Measurements from ENCODE around the gene CRIP2.
A peak's percentile ranks its signal among the peaks of the same experiment; 100 is the strongest.

The CRIP2 gene

DNA sequence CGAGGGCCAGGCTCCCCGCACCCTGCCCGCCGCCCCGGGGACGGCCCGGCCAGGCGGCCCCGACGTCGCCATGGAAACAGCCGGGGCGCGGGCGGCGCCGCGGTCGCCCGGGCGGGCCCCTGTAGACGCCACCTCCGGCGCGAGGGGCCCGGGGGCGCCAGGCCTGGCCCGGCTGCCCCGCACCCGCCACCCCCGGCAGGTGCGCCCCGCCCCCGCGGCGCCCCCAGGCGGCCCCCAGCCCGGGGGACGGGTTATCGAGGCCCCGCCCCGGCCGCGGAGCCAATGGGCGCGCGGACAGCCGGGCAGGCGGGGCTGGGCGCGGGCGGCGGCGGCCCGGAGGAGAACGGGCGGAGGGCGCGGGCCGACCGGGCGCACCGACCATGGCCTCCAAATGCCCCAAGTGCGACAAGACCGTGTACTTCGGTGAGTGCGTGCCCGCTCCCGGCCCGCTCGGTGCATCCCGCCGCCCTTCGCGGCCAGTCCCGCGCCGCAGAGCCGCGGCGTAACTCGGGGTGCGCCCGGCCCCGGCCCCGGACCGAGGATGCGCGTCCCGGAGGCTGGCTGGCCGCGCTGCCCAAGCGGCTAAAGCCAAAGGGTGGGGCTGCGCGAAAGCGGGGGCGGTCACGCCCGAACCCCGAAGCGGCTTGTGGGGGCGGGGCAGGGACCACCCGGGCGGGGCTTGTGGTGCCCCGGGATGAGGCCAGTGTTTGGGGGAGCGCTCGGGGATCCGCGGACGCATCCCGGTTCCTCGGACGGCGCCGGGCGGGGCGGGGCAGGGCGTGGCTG lies at the start of gene CRIP2:
CRIP2 (plus strand) TSS at position 339 of the 786 bp plus-strand sequence; CDS start at position 381, 42 bp downstream.
- peak; percentile 40 for DNase-seq (ENCODE audit: low read depth)

GRCh38 chr14:105424861-105425260 lies 49.8 kb upstream of the CRIP2 start:
- no peak for DNase-seq (ENCODE audit: low read depth)

GRCh38 chr14:105425823-105426247 lies 48.8 kb upstream of the CRIP2 start:
- DNase-seq (ENCODE audit: low read depth): no peak

- DNase-seq (ENCODE audit: low read depth): no peak
These were observed 48.0 kb upstream of the CRIP2 start for GRCh38 chr14:105426416-105427130.

- DNase-seq (ENCODE audit: low read depth): no peak
These were observed 47.2 kb upstream of the CRIP2 start for GRCh38 chr14:105427412-105427811.

DNA sequence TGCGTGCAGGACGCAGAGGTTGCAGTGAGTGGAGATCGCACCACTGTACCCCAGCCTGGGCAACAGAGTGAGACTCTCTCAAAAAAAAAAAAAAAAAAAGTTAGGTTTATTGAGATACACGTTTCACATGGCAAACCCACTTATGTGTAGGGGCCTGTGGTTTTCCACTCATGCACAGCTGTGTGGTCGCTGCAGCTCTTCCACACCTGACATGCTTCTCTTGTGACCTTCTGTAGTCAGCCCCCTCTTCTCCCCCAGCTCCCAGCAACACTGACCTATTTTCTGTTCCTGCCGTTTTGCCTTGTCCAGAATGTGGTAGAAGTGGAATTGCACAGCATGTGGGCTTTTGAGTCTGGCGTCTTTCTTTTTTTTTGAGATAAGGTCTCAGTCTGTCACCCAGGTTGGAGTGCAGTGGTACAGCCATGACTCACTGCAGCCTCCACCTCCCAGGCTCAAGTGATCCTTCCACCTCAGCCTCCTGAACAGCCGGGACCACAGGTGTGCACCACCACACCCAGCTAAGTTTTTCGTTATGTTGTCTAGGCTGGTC lies 46.6 kb upstream of the CRIP2 start:
- no peak for DNase-seq (ENCODE audit: low read depth)

- no peak for DNase-seq (ENCODE audit: low read depth)
These were observed 44.6 kb upstream of the CRIP2 start for GRCh38 chr14:105430042-105430441.

- no peak for DNase-seq (ENCODE audit: low read depth)
These were observed 44.1 kb upstream of the CRIP2 start for GRCh38 chr14:105430565-105430964.

- no peak for DNase-seq (ENCODE audit: low read depth)
These were observed 43.4 kb upstream of the CRIP2 start for GRCh38 chr14:105431256-105431655.

DNA sequence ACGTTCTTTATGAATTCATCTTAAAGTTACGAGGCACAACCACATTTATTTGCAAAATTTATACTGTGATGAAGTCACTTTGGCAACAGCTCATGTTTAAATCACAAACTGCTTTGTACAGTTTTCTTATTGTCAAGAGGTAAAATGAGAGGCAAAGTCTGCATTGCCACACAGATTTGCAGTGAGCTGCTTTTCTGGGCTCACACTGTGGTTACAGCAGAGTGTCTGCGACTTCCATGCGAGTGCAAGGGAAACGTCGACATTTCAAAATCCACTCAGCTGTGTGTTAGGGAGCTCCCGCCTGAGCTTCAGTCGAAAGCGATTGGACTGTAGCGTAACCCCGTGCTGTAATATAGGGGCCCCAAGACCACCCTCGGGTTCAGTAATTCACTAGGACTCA lies 42.0 kb upstream of the CRIP2 start:
- no peak for DNase-seq (ENCODE audit: low read depth)

DNA sequence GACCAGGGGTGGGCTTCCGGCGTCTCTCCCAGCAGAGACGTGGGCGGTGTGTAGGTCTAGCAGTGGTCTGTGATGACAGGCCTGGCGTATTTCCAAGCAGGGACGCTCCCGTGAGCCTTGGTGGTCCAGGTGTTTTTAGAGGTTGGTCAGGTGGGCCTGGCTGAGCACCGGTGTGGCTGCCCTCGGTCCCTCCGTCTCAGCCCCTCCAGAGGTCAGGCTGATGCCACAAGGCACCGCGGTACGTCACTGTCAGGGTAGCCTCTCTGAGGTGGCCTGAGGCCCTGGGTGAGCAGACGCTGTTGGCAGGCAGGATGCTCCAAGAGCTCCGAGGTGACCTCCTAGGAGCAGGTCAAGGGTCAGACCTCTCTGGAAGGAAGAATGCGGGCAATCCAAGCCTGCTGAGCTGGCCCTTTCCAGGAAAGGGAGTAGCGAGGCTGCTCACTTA lies 41.4 kb upstream of the CRIP2 start:
- DNase-seq (ENCODE audit: low read depth): no peak

GRCh38 chr14:105436402-105436801 lies 38.2 kb upstream of the CRIP2 start:
- no peak for DNase-seq (ENCODE audit: low read depth)

DNA sequence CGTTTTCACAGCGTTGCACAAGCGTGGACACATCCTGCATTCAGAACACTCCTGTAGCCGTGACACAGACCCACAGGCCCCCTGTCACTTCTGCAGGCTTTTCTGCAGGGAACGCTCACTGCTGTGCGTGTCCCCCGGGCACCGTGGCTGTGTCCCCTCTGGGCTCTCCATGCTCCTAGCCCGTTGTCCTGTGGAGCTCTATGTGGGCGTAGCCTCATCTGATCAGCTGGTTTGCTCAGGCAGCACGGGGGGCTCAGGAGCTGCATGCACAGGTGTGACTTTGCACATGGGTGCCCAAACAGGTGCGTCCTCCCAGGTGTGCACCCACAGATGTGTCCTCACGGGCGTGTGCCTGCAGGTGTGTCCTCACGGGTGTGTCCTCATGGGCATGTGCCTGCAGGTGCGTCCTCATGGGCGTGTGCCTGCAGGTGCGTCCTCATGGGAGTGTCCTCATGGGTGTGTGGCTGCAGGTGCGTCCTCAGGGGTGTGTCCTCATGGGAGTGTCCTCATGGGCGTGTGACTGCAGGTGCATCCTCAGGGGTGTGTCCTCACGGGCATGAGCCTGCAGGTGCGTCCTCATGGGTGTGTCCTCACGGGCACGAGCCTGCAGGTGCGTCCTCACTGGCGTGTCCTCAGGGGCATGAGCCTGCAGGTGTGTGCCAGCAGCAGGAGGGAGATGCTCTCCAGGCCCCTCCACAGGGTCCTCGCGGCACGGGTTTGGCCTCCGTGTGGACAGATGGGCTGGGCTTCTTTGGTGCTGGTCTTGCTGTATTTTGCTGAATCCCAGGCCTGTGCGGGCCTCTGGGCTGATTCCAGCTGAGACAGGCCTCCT lies 37.5 kb upstream of the CRIP2 start:
- DNase-seq (ENCODE audit: low read depth): no peak

DNA sequence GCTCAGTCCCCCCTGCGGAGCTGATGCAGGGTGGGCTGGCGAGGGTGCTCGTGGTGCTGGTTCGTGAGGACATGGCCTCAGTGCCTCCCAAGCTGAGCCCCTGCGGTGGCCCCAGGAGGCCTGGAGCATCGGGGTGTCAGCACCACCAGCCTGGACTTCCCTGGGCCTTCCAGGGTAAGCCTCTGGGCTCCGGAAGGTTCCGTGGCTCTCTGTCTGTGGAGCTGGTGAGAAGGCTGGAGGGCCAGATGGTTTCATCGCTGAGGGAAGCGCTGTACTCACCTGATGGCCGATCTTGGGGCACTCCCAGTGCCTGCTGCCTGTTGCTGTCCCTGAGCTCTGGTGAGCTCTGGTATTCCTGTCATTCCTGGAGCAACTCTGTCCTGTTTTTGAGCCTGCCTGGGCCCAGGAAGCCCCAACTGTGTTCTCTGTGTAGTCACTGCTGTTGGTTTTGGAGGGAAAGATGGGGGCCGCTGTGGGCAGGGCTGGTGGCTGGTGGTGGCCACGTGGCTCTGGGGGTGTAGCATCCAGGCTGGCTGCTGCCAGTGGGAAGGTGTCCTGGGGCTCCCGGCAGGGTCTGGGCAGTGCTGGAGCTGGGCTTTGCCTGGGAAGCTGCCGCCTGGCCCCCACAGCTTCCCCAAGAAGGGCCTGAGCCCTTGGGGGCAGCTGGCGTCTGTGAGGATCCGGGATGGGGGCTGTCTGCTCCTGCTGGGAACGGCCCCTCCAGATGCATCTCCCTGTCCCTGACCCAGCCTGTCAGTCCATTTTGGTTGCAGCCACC lies 36.7 kb upstream of the CRIP2 start:
- no peak for DNase-seq (ENCODE audit: low read depth)

DNA sequence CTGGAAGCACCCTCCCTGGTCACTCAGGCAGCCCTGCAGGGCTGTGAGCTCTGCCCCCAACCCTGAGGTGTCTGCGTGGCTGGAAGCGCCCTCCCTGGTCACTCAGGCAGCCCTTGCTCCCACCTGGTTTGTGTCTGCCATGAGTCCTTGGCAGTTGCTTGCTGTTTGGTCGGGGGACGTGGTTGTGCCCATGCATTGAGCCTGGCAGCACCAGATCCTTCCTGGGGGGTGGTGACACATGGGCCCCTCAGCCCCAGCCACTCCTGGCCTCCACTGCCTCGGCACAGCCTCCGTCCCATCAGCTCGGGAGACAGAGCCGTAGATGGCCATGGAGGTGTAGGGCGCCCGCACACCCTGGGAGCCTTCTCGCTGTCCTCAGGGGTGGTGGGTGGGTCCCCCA lies 35.4 kb upstream of the CRIP2 start:
- DNase-seq (ENCODE audit: low read depth): no peak

GRCh38 chr14:105439710-105440553 lies 34.7 kb upstream of the CRIP2 start:
- DNase-seq (ENCODE audit: low read depth): no peak

DNA sequence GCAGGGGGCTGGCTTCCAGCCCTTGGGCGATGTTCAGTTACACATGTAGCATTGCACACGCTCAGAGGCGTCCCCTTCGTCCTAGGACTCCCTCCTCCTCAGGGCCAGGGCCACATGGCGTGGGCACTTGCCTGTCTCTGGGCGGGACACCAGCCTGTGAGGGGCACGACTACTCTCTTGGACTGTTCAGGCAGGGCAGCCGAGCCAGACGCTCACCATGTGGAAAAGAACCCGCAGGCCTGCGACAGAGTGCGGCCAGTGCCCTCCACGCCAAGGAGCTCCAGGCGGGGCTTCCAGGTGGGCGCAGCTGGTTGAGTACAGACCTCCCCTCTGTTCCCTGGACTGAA lies 34.1 kb upstream of the CRIP2 start:
- DNase-seq (ENCODE audit: low read depth): no peak

DNA sequence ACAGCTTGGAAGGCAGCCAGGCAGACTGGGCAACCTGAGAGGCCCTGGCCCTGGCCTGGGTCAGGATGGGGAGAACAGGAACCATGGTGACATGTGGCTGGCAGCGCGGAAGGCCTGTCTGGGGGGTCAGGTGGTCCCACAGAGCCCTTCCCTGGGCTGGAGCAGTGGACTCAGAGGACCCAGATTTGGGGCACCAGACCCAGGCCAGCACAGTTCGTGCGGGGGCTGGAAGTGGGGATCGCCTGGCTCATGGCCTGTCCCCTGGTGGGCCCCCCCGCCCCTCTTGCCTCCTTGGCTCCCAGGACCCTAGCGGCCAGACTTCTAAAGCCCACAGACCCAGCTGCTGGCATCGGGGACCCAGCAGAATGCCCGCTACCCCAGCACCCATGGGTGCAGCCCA lies 33.6 kb upstream of the CRIP2 start:
- DNase-seq (ENCODE audit: low read depth): no peak

GRCh38 chr14:105442125-105442524 lies 32.5 kb upstream of the CRIP2 start:
- no peak for DNase-seq (ENCODE audit: low read depth)

GRCh38 chr14:105442834-105443233 lies 31.8 kb upstream of the CRIP2 start:
- no peak for DNase-seq (ENCODE audit: low read depth)

GRCh38 chr14:105444859-105445258 lies 29.8 kb upstream of the CRIP2 start:
- DNase-seq (ENCODE audit: low read depth): no peak
